HG03135 (cell line): Measurements from ENCODE around the gene PLCB4.

Source experiments
- ATAC-seq: cut with Tn5 transposase; IDR thresholded peaks from one replicate; pipeline ENCODE4 v1.9.1; 2021; ENCODE audit warnings: mild to moderate bottlenecking, moderate library complexity; ENCODE audit not compliant: unreplicated experiment

The PLCB4 gene

GRCh38 chr20:9480066-9480465, 411.2 kb downstream of the PLCB4 start:
- ATAC-seq = no peak

GRCh38 chr20:9482180-9482579, 413.3 kb downstream of the PLCB4 start:
- ATAC-seq = no peak

- no peak for ATAC-seq
These were observed 414.2 kb downstream of the PLCB4 start for GRCh38 chr20:9483131-9483530.

GRCh38 chr20:9485614-9486340, 416.9 kb downstream of the PLCB4 start:
- no peak for ATAC-seq

- ATAC-seq = no peak
These were observed 418.3 kb downstream of the PLCB4 start for GRCh38 chr20:9487231-9487630.

- no peak for ATAC-seq
These were observed 419.2 kb downstream of the PLCB4 start for GRCh38 chr20:9488063-9488462.

- no peak for ATAC-seq
These were observed 421.3 kb downstream of the PLCB4 start for GRCh38 chr20:9490161-9490560.

GRCh38 chr20:9490631-9491030, 421.7 kb downstream of the PLCB4 start:
- no peak for ATAC-seq

GRCh38 chr20:9491324-9491723, 422.4 kb downstream of the PLCB4 start:
- no peak for ATAC-seq

GRCh38 chr20:9492067-9492466, 423.2 kb downstream of the PLCB4 start:
- no peak for ATAC-seq

- no peak for ATAC-seq
These were observed 424.9 kb downstream of the PLCB4 start for GRCh38 chr20:9493803-9494202.

GRCh38 chr20:9495701-9496100, 426.8 kb downstream of the PLCB4 start:
- no peak for ATAC-seq

- ATAC-seq = no peak
These were observed 427.3 kb downstream of the PLCB4 start for GRCh38 chr20:9496155-9496554.

- no peak for ATAC-seq
These were observed 429.4 kb downstream of the PLCB4 start for GRCh38 chr20:9498322-9498721.

- ATAC-seq = no peak
These were observed 430.4 kb downstream of the PLCB4 start for GRCh38 chr20:9499126-9499899.

- no peak for ATAC-seq
These were observed 431.2 kb downstream of the PLCB4 start for GRCh38 chr20:9500121-9500520.

GRCh38 chr20:9501473-9501872, 432.6 kb downstream of the PLCB4 start:
- no peak for ATAC-seq

GRCh38 chr20:9503526-9504245, 434.8 kb downstream of the PLCB4 start:
- no peak for ATAC-seq

- no peak for ATAC-seq
These were observed 437.5 kb downstream of the PLCB4 start for GRCh38 chr20:9506280-9506821.

- ATAC-seq = no peak
These were observed 438.1 kb downstream of the PLCB4 start for GRCh38 chr20:9506964-9507369.

GRCh38 chr20:9507544-9508239, 438.8 kb downstream of the PLCB4 start:
- no peak for ATAC-seq
